ENCODE results near the gene NUP98.

Gene NUP98

GRCh38 chr11:3822312-3822711 is 25.0 kb upstream of the NUP98 start:
- Histone ChIP-seq H3K27ac (ENCODE audit: low read length) (no peak overlapping the region), H3K79me2 (ENCODE audit: insufficient read depth, low read length) (no peaks in the 10 kb centered on the region; the same call in 1 of the 2 replicates), H3K9me3 (ENCODE audit: insufficient read depth, low read length, severe bottlenecking) (no peaks in the 10 kb centered on the region), H4K20me1 (ENCODE audit: insufficient read depth, low read length) (peaks cover 10% of the 10 kb centered on the region), H3K4me2 (ENCODE audit: insufficient read depth, low read length) (no peak overlapping the region), H3K4me3 (ENCODE audit: low read depth in 1 of 2, low read length in 2 of 2) (no peak overlapping the region), H3K9ac (ENCODE audit: low read depth, low read length) (no peak overlapping the region), H3K4me1 (ENCODE audit: insufficient read depth, low read length) (no peaks in the 10 kb centered on the region), H3K36me3 (ENCODE audit: insufficient read depth, low read length) (peaks cover 49% of the 10 kb centered on the region), H2AFZ (ENCODE audit: low read depth, low read length) (no peak overlapping the region), H3K27me3 (ENCODE audit: insufficient read depth, low read length, poor library complexity) (no peaks in the 10 kb centered on the region)
- no peak for DNase-seq
- no peak for ATAC-seq (ENCODE audit: insufficient read depth, low read depth)
- TF ChIP-seq CTCF (IDR thresholded peaks at IDR 0.05; ENCODE audit: borderline replicate concordance, extremely low read depth, low read length, poor library complexity, severe bottlenecking) (no peak), EZH2 (IDR thresholded peaks at IDR 0.05; ENCODE audit: borderline replicate concordance, low read depth, low read length, severe bottlenecking) (no peak)

GRCh38 chr11:3820971-3821370 is 23.6 kb upstream of the NUP98 start:
- ATAC-seq (ENCODE audit: insufficient read depth, low read depth) (no peak), DNase-seq (no peak)
- no peaks in the 10 kb centered on the region for H3K9me3 ChIP-seq (ENCODE audit: insufficient read depth, low read length, severe bottlenecking)
- H3K27me3 ChIP-seq (ENCODE audit: insufficient read depth, low read length, poor library complexity): no peaks in the 10 kb centered on the region
- no peak overlapping the region for H3K27ac ChIP-seq (ENCODE audit: low read length)
- H2AFZ ChIP-seq (ENCODE audit: low read depth, low read length): no peak overlapping the region
- TF ChIP-seq EZH2 (IDR thresholded peaks at IDR 0.05; ENCODE audit: borderline replicate concordance, low read depth, low read length, severe bottlenecking) (no peak), CTCF (IDR thresholded peaks at IDR 0.05; ENCODE audit: borderline replicate concordance, extremely low read depth, low read length, poor library complexity, severe bottlenecking) (no peak)
- H4K20me1 ChIP-seq (ENCODE audit: insufficient read depth, low read length): peaks cover 3% of the 10 kb centered on the region
- H3K4me2 ChIP-seq (ENCODE audit: insufficient read depth, low read length): no peak overlapping the region
- no peak overlapping the region for H3K4me3 ChIP-seq (ENCODE audit: low read depth in 1 of 2, low read length in 2 of 2)
- no peaks in the 10 kb centered on the region for H3K79me2 ChIP-seq (ENCODE audit: insufficient read depth, low read length)
- no peaks in the 10 kb centered on the region for H3K4me1 ChIP-seq (ENCODE audit: insufficient read depth, low read length)
- H3K36me3 ChIP-seq (ENCODE audit: insufficient read depth, low read length): peaks cover 39% of the 10 kb centered on the region
- H3K9ac ChIP-seq (ENCODE audit: low read depth, low read length): no peak overlapping the region

- H3K4me3 ChIP-seq (ENCODE audit: low read depth in 1 of 2, low read length in 2 of 2): no peak overlapping the region
- TF ChIP-seq CTCF (IDR thresholded peaks at IDR 0.05; ENCODE audit: borderline replicate concordance, extremely low read depth, low read length, poor library complexity, severe bottlenecking): no peak
- no peaks in the 10 kb centered on the region for H4K20me1 ChIP-seq (ENCODE audit: insufficient read depth, low read length)
- H3K79me2 ChIP-seq (ENCODE audit: insufficient read depth, low read length): no peaks in the 10 kb centered on the region
- DNase-seq: no peak
- no peak overlapping the region for H3K9ac ChIP-seq (ENCODE audit: low read depth, low read length)
- H3K9me3 ChIP-seq (ENCODE audit: insufficient read depth, low read length, severe bottlenecking): no peaks in the 10 kb centered on the region
- H3K4me1 ChIP-seq (ENCODE audit: insufficient read depth, low read length): no peaks in the 10 kb centered on the region
- H3K27me3 ChIP-seq (ENCODE audit: insufficient read depth, low read length, poor library complexity): no peaks in the 10 kb centered on the region
- H3K27ac ChIP-seq (ENCODE audit: low read length): peak overlapping the region; percentile 26; the same call in 1 of the 2 replicates
- H2AFZ ChIP-seq (ENCODE audit: low read depth, low read length): no peak overlapping the region
- ATAC-seq (ENCODE audit: insufficient read depth, low read depth): no peak
- H3K4me2 ChIP-seq (ENCODE audit: insufficient read depth, low read length): no peak overlapping the region
- peaks cover 19% of the 10 kb centered on the region for H3K36me3 ChIP-seq (ENCODE audit: insufficient read depth, low read length)
Observed at GRCh38 chr11:3817181-3817800, 19.9 kb upstream of the NUP98 start.

All from DND-41 (cell line).